CD4-positive, alpha-beta T cell treated with Interleukin-1 beta for 1 hour (primary cell): ENCODE results near the gene RNF133.

Experiments
- DNase-seq, 2 donors: peaks; one replicate each; pipeline ENCODE4 v3.0.0-alpha.2; 2020 to 2022

Gene RNF133, protein sequence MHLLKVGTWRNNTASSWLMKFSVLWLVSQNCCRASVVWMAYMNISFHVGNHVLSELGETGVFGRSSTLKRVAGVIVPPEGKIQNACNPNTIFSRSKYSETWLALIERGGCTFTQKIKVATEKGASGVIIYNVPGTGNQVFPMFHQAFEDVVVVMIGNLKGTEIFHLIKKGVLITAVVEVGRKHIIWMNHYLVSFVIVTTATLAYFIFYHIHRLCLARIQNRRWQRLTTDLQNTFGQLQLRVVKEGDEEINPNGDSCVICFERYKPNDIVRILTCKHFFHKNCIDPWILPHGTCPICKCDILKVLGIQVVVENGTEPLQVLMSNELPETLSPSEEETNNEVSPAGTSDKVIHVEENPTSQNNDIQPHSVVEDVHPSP

DNA sequence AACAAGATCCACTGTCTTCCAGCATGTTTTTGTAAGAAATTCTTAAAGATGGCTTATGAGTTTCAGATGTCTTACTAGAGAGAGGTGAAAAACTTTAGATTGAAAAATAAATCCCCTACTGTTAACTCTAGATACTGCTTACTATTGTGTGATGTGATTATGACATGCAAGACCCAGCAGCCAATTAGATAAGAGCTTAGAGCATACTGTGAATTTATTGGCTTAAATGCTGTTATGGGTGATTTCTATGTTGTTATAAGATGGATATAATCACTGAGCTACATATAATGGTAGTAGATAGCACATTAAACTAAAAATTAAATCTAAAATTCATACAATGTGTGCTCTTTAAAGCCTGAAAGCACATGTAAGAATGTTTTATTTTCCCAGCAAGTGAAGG, at the start of gene RNF133:
TSS of gene RNF133 (minus strand) at position 101 of the 400 bp plus-strand sequence. CDS start 199 bp downstream, outside the sequence.
- no peak for DNase-seq

DNA sequence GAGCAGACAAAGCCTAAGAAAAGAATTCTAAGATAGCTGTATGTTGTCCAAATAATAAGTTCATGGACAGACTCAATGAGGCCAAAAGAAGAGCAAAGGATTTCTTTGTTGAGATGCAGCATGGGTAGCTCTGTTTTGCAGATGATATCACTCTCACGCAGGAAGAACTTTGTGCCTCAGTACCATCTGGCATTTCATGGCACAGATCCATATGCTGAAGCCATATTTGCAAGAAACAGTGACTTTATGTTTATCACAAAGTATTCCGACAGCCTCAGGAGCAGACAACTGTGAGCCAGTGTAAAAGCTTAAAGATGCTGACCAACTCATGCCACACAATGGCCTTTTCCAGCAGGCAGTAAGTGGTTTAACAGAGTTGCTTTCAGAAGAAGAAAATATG, 49.3 kb upstream of the RNF133 start:
- no peak for DNase-seq

DNA sequence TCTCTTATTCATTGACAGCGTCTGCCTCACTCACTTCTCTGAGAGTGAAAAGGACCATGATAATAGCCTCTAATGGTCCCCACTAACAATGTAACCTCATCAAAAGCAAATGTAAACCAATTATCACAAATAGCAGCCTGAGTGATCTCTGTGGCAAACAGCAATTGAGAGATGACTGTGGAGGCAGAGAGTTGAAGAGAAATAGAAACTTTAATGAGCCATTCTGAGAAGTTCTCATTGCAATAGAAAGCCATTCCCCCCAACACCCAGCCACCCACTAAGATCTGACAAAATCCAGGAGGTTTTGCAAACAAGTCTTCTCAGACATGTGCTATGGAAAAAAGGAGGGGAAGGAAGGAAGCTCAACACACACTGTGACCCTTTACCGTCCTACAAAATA, 48.0 kb upstream of the RNF133 start:
- no peak for DNase-seq

DNA sequence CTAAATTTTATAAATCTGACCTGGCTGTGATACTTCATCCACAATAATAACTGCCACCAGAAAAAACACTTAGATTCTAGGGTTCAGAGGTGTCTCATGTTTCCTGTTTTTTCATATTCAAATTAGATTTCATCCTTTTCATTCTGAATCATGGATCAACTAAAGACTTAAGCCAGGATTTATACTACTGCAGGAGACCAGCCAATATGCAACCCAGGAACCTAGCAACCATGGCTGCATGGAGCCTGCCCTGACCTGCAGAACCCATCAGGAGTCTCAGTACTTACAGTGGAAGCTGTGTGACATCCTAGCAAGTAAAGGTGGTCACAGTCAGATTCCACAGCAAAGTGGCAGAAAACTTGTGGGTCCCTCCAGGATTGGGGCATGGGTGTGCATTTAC, 44.3 kb upstream of the RNF133 start:
- no peak for DNase-seq

DNA sequence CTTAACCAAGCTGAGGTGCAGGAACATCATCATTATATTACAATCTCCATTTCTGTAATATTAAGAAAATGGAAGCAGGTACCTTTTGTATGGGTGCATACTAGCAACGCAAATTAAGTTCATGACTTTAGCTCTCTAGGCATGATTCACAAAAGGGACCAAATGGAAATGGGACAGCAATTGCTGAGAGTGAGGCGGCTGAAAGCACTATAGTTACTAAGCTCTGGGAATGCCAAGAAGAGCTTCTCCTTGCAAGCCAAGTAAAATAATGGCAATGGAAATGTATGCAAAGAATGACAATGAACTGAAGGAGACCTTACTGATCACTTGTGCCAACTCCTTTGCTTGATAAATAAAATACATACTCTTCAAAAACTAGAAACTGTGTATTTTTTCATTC, 40.0 kb upstream of the RNF133 start:
- no peak for DNase-seq

DNA sequence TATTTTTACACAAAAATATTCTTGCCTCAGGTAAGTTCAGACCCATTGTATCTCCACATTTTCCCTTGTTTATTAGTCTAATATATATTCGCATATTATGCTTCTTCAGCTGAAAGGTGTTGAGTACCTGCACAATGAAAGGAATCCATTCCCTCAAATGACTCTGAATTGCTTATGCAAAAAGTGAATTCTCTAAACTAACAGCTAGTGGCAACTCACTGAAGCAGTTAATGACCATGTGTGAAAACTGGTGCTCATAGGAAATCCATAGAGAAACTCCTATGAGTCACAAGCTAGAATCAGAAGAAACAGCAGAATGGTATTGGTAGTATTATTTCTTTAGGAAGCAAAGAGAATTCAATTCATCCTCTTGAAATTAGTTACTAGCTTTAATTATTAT, 37.3 kb upstream of the RNF133 start:
- DNase-seq: no peak

DNA sequence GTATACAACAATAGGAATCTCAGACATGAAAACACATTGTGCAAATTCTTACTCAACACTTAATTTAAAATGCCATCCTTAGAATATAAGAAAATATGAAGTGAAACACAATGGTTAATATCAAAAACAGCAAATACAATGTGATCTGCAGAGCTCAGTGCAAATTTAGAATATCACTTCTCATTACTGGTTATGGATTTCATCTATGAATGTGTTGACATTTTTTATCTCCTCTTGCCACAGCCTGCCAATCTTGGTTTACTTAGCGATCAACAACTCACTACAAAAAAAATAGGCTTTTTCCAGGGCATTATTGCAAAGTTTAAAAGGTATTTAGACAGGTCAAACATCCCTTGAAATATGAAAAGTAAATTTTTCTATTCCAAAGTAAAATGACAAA, 28.8 kb upstream of the RNF133 start:
- DNase-seq: no peak

DNA sequence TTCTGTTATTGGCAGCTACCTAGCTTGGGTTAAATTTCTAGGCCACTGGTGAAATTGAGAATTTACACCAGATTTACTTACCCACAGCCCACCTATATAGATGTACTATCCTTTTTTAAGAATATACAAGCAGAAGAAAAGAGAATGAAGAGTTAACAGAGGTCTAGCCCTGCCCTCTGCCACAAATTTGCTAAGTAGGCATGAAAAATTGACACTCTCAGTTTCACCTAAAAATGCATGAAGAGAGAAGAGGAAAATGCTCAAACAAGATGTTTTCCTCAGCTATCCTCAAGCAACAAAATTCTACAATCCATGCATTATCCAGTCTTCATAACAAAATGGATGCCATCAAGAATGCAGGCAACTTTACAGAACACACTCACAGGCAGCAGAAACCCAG, 28.4 kb upstream of the RNF133 start:
- DNase-seq: no peak

DNA sequence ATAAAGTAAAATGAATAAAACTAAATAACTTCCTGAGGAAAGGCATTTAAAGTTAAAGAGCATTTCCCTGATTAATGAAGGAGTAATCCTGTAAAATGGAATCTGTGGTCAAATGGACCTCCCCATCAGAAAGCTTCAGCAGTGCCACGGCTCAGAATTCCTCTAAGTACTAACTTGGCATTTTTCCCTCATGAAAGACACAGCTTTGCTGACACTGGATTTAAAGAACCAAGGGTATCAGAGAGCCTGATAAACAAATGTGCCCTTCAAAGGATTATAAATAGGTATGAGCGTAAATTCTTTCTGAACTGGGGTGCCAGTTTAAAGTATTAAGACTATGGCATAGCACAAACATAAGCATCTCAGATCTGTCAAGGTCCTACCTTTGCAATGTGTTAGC, 28.0 kb upstream of the RNF133 start:
- no peak for DNase-seq

DNA sequence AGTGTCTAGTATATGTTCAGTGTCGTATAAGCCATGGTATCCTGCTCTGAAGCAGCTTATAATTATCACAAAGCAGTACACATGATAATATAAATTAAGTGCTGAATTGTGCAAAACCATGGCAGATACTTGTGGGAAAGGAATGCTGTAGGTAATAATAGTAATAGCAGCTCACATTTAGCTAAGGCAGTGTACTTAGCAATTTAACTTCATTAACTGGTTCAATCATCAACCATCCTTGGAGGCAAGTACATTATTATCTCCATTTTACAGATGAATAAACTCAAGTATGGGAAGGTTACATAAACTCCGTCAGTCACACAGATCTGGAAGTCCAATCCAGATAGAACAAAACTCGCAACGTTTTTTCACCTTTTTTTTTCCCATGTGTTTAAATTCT, 25.4 kb upstream of the RNF133 start:
- DNase-seq: no peak

DNA sequence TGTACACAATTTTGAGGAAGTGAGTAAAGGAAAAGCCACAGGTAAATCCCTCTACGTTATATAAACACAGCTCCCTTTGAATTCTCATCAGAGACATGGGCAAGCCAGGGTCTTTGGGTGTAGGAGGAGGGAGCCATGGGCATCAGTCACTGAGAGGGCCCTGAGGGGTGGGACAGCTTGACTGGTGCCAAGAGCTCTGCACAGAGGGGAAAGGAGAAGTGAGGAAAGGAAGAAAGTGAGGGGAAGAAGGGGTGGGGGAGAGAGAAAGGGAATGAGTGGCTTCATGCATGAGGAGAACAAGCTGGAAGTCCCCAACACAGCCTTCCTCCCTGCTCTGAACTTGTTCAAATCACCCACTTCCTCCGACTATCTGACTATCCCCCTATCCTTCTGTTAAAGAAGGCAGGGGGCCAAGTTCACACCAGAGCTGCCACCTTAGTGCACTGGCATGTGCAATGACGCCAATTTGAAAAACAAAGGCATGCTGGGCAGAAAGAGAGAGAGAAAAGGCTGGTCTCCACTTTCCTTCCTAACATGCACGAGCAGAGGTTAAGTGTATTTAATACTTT, 20.2 kb upstream of the RNF133 start:
- DNase-seq: no peak

DNA sequence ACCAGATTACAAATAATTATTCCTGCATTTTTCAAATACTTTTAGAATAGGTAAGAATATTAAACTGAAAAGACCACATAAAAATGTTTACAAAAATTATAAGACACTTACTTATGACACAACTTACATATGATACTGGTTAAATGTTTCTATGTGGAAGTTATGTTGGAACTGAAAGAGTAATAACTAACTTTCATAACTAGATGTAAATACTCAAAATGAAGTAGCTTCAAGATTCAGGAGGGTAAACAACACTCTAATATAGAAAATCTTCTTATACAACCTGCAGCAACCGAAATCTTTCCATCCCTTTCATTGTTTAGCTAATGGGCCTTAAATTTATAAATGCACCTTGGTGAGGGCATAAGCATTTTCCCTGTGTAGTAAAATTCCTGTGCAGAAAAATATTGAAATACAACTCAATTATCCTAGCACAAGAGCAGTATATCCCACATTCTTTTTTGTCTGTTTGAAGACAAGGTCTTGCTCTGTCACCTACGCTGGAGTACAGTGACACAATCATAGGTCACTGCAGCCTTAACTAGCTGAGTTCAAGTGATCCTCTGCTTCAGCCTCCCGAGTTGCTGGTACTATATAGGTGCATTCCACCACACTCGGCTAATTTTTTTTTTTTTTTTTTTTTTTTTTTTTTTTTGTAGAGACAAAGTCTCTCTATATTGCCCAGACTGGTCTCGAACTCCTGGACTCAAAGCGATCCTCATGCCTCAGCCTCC, 18.6 kb upstream of the RNF133 start:
- DNase-seq: no peak

DNA sequence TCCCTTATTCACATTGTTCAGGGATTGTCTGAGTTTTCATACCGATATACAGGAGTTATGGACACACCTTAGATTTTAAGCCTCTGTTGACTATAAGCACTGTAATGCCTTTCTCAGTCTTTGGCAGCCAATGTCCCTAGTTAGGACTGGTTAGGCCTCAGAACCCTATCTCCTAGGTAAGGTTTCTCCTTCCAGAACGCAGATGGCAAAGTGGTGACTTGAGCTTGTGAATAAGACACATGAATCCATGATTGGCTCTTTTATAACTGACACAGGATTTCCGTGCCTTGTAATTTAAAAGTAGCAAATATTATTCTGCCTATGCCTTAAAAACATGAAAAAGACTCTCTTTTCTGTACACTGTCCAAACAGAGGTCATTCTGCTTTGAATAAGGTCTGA, 16.3 kb upstream of the RNF133 start:
- DNase-seq: no peak

DNA sequence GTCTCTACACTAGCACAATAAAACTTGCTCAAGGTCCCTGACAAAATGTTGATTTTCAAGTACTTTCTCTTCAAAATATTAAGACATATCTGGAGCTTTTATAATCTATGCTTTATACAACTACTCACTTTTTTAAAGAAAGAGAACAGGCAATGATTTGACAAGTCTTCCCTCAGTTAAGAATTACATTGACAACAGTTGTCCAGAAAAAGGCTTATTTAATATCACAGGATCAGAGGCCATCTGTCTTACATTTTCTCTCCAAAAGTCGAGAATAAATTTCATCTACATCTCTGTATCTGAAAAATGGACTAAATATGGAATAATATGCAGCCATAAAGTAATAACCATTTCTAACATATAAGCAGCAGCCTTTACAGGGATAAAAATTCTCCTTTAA, 12.0 kb upstream of the RNF133 start:
- no peak for DNase-seq

DNA sequence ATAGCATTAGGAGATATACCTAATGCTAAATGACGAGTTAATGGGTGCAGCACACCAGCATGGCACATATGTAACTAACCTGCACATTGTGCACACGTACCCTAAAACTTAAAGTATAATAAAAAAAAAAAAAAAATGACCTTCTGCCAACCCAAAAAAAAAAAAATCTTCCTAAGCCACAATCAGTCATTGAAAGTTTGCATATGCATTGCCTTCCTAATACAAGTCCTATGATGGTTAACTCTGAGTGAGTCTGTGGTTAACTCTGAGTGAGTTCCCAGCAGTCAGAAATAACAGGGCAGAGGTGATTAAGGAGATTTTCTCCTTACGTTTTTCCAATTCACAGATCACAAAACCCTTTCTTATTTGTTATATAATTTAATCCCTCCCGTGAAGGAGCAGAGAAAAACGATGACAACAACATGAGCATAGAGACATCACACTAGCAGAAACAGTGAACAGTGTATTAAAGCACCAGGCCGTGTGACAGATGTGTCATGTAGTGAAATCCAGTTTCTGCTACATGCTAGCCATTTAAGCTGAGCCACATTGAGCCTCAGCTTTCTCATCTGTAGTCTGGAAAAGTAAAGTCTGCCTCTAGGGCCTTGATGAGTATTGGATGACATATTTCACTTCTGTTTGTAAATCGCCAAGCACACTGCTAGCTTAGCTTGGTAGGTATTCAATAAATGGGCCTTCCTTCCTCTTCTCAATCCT, 11.2 kb upstream of the RNF133 start:
- DNase-seq: no peak

DNA sequence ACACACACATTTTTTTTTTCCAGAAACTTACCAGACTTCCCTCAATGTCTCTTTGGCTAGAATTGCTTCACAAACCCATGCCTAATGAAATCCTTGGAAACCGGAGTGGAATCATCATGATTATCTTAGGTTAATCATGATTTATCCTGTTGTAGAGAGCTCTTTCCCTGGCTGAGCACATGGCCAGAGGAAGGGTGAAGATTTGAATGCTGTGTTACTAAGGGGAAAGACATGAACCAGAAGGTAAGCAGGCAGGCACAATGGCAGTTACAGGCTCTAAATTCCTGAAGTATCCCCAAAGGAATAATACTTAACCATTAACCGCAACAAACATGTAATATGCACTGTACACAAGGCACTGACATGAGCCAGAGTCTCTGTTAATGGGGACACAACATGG, 7.9 kb upstream of the RNF133 start:
- DNase-seq: no peak

DNA sequence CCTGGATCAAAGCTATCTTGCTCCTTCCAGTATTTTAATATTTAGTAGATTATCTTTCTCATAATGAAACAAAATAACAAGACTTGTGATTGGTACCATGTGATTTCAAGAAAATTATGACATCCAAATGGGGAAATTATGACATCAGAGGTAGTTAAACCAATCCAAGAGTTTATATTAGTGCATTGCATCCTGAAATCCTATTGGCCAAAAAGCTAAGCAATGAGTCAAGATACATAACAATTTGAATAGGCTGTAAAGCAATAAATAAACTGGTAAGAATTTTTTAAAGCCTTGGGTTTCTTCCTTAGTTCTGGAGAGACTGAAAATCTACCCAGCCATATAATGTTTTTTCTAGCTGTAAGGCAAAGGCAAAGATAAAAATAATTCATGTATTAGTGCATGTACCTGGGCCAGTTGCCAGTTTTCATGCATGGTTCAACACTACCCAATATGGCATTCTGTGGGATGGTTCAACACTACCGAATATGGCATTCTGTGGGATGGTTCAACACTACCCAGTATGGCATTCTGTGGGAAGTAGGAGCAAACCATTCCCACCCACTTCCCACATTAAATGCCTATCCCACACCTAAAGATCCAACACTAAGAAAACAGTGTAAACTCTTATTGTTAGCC, 4.1 kb upstream of the RNF133 start, which contains the start of gene RNF148:
TSS of gene RNF148 (minus strand) at position 51 of the 639 bp plus-strand sequence. CDS start 172 bp downstream, outside the sequence.
- no peak for DNase-seq

DNA sequence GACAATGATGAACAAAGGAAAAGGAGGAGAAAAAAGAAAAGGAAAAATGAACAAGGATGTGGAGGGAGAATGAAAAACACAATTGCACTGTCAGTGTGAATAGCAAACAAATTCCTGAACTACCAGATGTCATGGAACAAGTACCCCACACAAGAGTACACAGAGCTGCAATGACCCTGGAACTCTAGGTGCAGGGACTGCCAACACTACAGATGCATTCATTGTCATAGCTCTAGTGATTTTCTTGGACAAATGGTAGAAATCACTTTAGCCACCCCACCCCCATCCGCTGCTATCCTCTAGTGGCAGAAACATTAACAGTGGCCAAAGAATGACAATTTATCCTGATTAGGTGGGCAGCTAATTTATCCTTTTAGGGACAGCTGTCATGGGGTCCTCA, 3.1 kb downstream of the RNF133 start:
- no peak for DNase-seq

DNA sequence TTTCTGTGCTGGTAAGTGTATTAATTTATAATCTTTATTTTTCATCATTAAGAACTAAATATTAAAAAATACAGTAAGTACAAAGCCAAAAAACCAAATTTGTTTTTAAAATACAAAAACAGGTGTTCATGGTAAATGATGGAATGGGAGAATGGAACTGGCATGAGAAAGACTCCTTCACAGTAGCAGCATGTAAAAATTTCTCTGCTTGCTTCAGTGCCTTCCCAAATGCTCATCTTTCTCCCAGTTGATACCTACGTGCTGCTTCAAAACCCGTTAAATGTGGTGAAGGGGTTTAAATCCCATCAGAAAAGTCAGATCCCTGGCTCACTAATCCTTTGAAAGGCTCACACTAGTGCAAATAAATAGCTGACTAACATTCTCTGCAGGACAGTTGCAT, 4.2 kb downstream of the RNF133 start:
- DNase-seq: no peak

DNA sequence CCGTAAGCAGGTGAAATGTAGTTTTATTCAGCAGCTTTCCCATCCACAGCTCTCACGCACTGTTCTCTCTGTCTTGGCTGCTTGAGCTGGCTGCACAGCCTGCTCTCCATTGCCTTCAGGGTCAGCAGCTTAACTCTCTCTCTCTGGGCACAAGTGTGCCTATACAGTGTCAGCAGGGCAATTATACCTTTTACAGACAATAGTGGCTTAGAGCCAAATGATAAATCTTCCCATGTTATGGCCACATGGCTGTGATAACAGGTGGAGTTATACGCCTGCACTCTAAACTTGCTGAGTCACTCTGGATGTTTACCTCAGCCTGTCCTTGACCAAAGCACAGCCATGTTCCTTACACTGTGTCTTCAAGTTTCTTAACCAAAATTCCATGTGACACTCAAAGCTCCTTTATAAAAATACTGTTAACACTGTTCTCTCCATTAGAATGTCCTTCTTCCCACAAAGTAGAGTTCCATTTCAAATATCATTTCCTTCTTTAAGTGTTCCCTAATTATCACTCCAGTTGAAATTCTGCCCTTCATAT, 6.1 kb downstream of the RNF133 start:
- DNase-seq: no peak

DNA sequence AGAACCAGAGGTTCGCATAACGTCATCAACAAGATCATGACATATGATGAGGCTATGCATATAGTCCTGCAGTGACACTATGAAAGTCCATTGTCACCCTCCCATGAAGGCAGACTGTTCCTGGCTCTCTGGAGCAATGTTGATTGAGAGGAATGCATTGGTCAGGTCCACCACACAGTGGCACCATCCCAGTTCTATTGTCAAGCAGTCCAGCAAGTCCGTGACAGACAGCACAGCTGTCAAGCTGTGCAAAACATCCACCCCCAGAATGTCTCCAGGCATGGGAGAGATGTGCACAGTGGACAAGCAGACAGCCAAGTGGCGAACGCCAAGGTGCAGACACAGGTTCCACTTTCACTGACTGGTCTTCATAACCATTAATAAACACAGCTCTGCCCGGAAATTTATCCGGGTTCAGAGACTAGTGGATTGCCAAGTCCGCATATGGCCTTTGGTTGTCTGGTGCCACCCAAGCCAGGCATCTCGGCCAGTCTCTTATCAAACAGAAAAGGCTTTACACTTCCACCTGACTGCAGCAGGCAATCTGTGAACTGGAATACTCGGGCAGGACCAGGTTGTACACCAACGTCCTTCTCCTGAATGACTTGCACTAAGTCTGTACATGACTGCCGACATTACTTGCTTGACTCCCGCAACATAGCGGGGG, 7.2 kb downstream of the RNF133 start:
- no peak for DNase-seq
